Measurements from ENCODE around the gene USP13. TPM values are rescaled to one million over a fixed set of nuclear protein-coding genes. Genes with fewer than 3 reads are reported as not detected.

USP13 gene
- total and polyA plus RNA-seq, 2 of the 4 experiments (the other 2 are of a cell fraction): 9.2 to 18.1 TPM

DNA sequence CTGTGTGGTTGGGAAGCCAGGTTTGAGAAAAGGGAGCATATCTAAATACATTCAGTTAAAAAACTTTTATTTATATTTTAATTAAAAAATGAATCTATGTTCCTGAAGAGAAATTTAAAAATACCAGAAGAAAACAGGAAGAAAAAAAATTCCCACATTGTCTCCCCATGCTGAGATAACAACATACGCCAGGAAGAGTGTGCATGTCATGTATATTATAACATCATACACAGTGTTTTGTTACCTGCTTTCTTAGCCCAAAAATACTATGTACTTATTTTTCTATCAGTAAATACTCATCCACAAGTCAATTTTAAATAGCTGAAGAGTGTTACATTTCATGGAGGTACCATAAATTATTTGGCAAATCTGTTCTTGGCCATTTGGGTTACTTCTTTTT is 18.5 kb downstream of the USP13 start:
- BruUV-seq (replicated peaks): no TSS peak
- H2BK20ac ChIP-seq (ENCODE audit: low read depth, low read length): no peak overlapping the region
- H3K9ac ChIP-seq (ENCODE audit: low read depth, low read length): no peak overlapping the region
- no peaks in the 10 kb centered on the region for H3K9me3 ChIP-seq (ENCODE audit: control insufficient read depth, insufficient read depth, low read length)
- ATAC-seq (ENCODE audit: low read depth): no peak
- no peaks in the 10 kb centered on the region; the same call in 1 of the 2 replicates for H3K36me3 ChIP-seq (ENCODE audit: control insufficient read depth, insufficient read depth, low read length)
- H2AFZ ChIP-seq (replicated peaks; ENCODE audit: low read length, poor library complexity): no peak overlapping the region
- H2AK5ac ChIP-seq (ENCODE audit: low read depth, low read length): no peak overlapping the region
- no peak overlapping the region for H3K14ac ChIP-seq (replicated peaks; ENCODE audit: low read depth, low read length)
- H4K20me1 ChIP-seq (ENCODE audit: insufficient read depth, low read length): peaks cover 17% of the 10 kb centered on the region
- no peak overlapping the region for H3K4me3 ChIP-seq (ENCODE audit: insufficient read depth, low read depth, low read length)
- ChIA-PET POLR2A (ENCODE audit: unreplicated experiment) (no interaction called here), CTCF (interaction anchor here (0.6 to 1.5 kb wide), 2 partner anchors 24 to 85 kb away, joined by 3 read pairs; no protein-coding TSS in a partner anchor)
- intact Hi-C loops (cut with micrococcal nuclease): no loop called here
- TF ChIP-seq POLR2A (IDR thresholded peaks at IDR 0.05; ENCODE audit: low read depth, low read length) (no peak), MAFK (IDR thresholded peaks at IDR 0.05; ENCODE audit: low read depth, low read length) (no peak)
- no peak for DNase-seq
- no peak overlapping the region for H2BK5ac ChIP-seq (ENCODE audit: low read depth, low read length, poor library complexity, severe bottlenecking)
- H3K4me1 ChIP-seq (ENCODE audit: control insufficient read depth, insufficient read depth, low read length): peaks cover 9% of the 10 kb centered on the region
- H3K18ac ChIP-seq (ENCODE audit: low read depth, low read length): no peak overlapping the region
- H3K27me3 ChIP-seq (ENCODE audit: control insufficient read depth, insufficient read depth, low read length): no peaks in the 10 kb centered on the region
- H2AK9ac ChIP-seq (replicated peaks; ENCODE audit: low read depth, low read length, poor library complexity): no peak overlapping the region
- no peak overlapping the region for H4K8ac ChIP-seq (ENCODE audit: low read depth in 2 of 2, low read length in 2 of 2)
- dilution Hi-C loops (cut with HindIII; ENCODE audit: low sequenced_read_pairs, unreplicated experiment): no loop called here
- no CpG with 5 or more reads among the region's 1 CpG for WGBS, 2 experiments (ENCODE audit: extremely low coverage in 2 of 2, insufficient read length in 1 of 2)
- no peak overlapping the region for H3K4me2 ChIP-seq (ENCODE audit: low read depth, low read length)
- no peak overlapping the region for H4K91ac ChIP-seq (ENCODE audit: insufficient read depth, low read depth, low read length)
- in situ Hi-C loops (cut with MboI; ENCODE audit: low sequenced_read_pairs): no loop called here
- H4K5ac ChIP-seq (ENCODE audit: low read depth, low read length): no peak overlapping the region
- H3K79me1 ChIP-seq (ENCODE audit: low read depth in 1 of 2, low read length in 2 of 2): peaks cover 24 to 77% of the 10 kb centered on the region in 2 experiments
- H3K27ac ChIP-seq (ENCODE audit: insufficient read depth, low read length): no peak overlapping the region
- no peak overlapping the region for H3K4ac ChIP-seq (ENCODE audit: low read depth, low read length)
- H2BK15ac ChIP-seq (ENCODE audit: low read depth, low read length): no peak overlapping the region
- no peak overlapping the region for H2BK120ac ChIP-seq (ENCODE audit: low read depth, low read length)
- no peak overlapping the region for H3K56ac ChIP-seq (ENCODE audit: extremely low read depth, insufficient read depth, low read length)
- no peak overlapping the region for H3K23ac ChIP-seq (ENCODE audit: low read depth, low read length)
- peaks cover 7% of the 10 kb centered on the region; the same call in 1 of the 2 replicates for H3K9me1 ChIP-seq (ENCODE audit: insufficient read depth, low read length)
